Adrenal gland (tissue), 5 donors: Measurements from ENCODE around the gene RASSF7.
A peak's percentile ranks its signal among the peaks of the same experiment; 100 is the strongest.

ENCODE experiments used
- POLR2A ChIP-seq, 2 donors: fragments of 450-650 bp; IDR thresholded peaks; one replicate each; pipeline ENCODE4 v1.6.1; 2017; ENCODE audit warnings: antibody characterized with exemption in 2 of 2, mild to moderate bottlenecking in 2 of 2, moderate library complexity in 1 of 2
- TF ChIP-seq, protein P1 (sequence below), 6 experiments: fragments of 450-650 bp in 4 of 6; fragments of 200-600 bp in 2 of 6; sonication (generic) in 1 of 6; IDR thresholded peaks; 1 replicate in 5 of 6; 2 replicates in 1 of 6; pipeline versions ENCODE4 v1.5.1 to v1.8.0; 2016 to 2021; ENCODE audit warnings: antibody characterized with exemption in 6 of 6, mild to moderate bottlenecking in 2 of 6, moderate library complexity in 1 of 6
- donor health status: DM: no; HTN: no; CAD: no.

DNA sequence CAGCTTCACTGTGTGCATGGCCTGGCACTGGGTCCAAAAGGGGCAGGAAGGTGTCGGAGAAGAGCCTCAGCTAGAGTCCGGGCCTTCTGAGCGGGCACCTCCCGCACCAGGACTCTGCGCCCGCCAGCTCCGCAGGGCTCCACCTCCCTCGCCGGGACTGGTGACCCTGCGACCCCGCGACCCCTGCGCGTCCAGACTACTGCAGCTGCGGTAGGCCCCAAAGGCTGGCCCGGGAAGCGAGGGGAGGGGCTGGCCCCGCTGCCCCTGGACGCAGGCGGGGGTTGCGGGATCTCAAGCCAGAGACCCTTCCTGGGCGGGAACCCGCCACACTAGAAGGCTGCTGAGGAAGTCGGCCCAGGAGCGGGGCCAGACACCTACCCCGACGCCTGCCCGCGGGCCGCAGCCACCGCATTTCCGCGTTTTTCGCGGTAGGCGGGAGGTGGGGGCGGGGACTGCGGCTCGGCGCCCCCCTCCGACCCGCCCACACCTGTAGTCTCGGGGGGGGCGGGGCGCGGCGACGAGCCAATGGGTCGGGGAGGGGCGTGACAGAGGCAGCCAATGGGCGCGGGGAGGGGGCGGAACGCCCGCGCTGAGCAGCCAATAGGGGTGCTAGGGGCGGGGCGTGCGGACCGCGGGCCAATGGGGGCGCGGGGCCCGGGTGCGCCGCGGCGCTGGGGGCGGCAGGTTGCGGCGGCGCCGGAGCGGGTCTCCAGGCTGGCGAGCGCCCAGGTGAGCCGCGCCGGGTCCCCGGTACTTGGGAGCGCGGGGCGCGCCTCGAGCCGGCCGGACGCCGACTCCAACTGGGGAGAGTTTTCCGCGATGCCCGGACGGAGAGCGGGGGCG, at the start of gene RASSF7, which contains the start of gene LMNTD2:
- TF ChIP-seq, protein P1, sequence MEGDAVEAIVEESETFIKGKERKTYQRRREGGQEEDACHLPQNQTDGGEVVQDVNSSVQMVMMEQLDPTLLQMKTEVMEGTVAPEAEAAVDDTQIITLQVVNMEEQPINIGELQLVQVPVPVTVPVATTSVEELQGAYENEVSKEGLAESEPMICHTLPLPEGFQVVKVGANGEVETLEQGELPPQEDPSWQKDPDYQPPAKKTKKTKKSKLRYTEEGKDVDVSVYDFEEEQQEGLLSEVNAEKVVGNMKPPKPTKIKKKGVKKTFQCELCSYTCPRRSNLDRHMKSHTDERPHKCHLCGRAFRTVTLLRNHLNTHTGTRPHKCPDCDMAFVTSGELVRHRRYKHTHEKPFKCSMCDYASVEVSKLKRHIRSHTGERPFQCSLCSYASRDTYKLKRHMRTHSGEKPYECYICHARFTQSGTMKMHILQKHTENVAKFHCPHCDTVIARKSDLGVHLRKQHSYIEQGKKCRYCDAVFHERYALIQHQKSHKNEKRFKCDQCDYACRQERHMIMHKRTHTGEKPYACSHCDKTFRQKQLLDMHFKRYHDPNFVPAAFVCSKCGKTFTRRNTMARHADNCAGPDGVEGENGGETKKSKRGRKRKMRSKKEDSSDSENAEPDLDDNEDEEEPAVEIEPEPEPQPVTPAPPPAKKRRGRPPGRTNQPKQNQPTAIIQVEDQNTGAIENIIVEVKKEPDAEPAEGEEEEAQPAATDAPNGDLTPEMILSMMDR (IDR thresholded peaks at IDR 0.05), result no peak
- TF ChIP-seq POLR2A (IDR thresholded peaks at IDR 0.05), result peak; percentile 21 to 37
